HFF-Myc (cell line): ENCODE results near the gene SH3RF3.

Source experiments
- DNase-seq: peaks from one replicate; pipeline ENCODE4 v3.0.0-alpha.2; 2011; ENCODE audit warnings: low read depth; ENCODE audit errors: extremely low read depth
- H3K4me3 ChIP-seq: replicated peaks from 2 replicates; pipeline ENCODE4 v1.5.1; 2011; ENCODE audit warnings: low read depth, mild to moderate bottlenecking, control low read depth, low read length
- TF ChIP-seq, protein P1 (sequence below): IDR thresholded peaks from 2 replicates; pipeline ENCODE4 v1.5.1; 2012; ENCODE audit warnings: mild to moderate bottlenecking, low read depth, low read length, control low read depth; ENCODE audit errors: missing control alignments

Gene SH3RF3

DNA sequence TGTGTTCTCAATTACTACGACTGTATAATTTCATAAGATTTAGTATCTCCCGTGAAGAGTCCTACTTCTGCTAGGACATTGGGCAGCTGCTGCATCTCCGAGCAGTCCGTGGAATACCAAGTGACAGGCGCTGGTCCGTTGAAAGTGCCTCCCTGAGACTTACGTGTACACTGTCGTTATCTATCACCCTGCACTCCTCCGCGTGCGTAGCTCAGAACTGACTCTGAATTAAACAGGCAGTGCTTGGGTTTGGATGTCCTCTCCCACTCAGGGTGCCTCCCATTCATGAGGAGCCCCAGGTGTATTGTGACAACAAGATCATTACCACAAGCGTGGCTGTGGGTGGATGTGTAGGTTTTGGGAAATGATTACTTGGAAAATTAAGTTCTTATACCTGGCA is 148.4 kb downstream of the SH3RF3 start:
- no peak for DNase-seq

DNA sequence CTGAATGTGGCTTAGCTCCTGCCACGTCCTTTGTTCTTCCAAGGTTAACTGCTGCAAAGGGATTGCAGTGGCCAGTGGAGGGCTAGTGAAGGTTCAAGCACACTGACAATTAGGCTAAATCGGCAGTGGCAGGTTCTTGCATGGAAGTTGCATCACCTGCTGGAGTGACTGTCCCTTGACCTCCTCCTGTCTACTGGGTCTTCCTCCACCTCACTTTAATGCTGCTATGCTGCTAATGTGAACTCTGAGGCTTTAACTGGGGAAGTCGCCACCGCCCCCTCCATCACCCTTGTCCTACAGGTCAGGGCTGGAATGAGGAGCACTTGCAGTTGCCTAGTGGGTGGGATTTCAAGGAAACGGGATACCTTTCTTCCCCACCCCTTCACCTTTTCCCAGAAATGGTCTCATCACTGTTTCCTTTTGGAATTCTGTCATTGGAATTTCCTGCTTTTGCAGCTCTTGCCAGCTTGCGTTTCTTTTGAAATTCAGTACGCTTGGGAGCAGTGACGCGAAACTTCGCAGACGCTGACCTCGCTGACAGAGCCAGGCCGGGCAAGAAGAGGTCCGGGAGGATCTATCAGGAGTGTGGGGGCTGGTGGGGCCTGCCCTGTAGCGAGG is 150.3 kb downstream of the SH3RF3 start:
- no peak for DNase-seq
- TF ChIP-seq, protein P1, sequence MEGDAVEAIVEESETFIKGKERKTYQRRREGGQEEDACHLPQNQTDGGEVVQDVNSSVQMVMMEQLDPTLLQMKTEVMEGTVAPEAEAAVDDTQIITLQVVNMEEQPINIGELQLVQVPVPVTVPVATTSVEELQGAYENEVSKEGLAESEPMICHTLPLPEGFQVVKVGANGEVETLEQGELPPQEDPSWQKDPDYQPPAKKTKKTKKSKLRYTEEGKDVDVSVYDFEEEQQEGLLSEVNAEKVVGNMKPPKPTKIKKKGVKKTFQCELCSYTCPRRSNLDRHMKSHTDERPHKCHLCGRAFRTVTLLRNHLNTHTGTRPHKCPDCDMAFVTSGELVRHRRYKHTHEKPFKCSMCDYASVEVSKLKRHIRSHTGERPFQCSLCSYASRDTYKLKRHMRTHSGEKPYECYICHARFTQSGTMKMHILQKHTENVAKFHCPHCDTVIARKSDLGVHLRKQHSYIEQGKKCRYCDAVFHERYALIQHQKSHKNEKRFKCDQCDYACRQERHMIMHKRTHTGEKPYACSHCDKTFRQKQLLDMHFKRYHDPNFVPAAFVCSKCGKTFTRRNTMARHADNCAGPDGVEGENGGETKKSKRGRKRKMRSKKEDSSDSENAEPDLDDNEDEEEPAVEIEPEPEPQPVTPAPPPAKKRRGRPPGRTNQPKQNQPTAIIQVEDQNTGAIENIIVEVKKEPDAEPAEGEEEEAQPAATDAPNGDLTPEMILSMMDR: no peak
- H3K4me3 ChIP-seq: no peak overlapping the region

More for the DNA sequence above, 148.4 kb downstream of the SH3RF3 start:
- no peak overlapping the region for H3K4me3 ChIP-seq
- TF ChIP-seq, protein P1: no peak

DNA sequence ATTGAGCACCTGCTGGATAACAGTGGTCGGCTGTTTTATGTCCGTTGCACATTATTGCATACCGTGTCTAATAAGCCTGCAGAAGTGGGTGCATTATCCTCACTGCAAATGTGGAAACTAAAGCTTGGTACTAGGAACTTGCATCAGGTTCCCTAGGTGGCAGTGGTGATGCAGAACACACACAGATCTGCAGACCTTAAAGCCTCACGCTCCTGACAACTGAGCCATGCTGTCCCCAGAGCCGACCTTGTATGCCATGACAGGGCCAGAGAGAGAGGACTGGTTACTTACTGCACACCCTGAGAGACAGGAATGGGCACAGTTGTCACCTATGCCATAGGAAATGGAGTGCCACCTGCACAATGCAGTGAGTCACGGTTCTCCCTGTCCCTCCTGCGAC is 151.8 kb downstream of the SH3RF3 start:
- no peak for DNase-seq
- no peak overlapping the region for H3K4me3 ChIP-seq
- TF ChIP-seq, protein P1: no peak

DNA sequence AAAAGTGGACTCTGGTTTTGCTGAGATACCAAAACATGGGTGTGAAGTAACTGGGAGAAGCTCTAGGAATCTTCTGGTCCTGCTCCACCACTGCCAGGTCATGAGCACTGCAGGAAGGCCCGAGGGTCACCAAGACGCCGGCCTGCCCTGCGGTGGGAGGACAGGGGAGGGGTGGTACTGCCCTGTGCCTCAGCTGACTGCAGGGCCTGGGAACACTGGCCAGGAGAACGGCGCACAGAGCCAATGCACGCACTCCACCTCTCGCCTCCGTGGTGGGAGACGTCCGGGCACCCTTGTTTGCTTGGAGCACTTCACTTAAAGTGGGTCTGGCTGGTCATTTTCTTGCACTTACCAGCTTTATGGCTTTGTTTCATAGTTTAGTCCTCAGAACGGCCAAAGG is 153.4 kb downstream of the SH3RF3 start:
- no peak for DNase-seq
- H3K4me3 ChIP-seq: no peak overlapping the region
- TF ChIP-seq, protein P1: no peak

DNA sequence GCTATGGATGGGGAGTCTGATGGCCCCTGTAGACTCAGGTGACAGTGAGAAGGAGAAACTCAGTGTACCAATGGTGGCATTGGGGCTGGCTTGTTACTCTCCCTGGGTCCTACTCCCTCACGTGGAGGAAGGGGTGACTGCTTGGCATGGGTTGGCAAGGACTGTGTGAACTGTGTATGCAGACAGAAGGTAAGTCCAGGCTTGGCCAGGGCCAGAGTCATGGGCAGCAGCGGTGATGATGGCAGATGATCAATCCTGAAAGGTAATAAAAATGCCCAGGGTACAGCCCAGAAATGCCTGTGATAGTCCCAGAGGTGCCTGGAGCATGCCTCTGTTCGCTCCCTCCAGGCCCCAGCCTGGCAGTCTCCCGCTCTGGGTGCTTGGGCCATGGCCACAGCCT is 153.9 kb downstream of the SH3RF3 start:
- TF ChIP-seq, protein P1: no peak
- no peak overlapping the region for H3K4me3 ChIP-seq

DNA sequence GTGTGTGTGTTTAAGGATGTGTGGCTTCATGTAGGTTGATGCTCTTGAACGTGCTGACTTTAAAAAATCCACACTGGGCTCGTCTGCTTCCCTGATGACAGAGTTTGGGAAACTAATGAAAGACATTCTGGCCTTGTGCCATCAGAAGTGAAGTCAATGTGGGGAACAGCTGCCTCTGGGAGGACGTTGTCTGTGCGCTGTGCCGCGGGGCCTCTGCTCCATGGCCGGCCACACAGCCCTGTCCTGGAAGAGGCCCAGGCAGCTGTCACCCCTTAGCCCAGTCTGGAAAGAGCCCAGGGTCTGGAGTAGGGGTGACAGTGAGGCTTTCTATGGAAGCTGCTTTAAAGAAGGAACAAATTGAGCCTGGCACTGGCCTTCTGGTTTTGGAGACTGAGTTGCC is 155.8 kb downstream of the SH3RF3 start:
- TF ChIP-seq, protein P1: no peak
- H3K4me3 ChIP-seq: no peak overlapping the region
- peak; percentile 59 for DNase-seq

More for the DNA sequence above, 153.9 kb downstream of the SH3RF3 start:
- no peak for DNase-seq

DNA sequence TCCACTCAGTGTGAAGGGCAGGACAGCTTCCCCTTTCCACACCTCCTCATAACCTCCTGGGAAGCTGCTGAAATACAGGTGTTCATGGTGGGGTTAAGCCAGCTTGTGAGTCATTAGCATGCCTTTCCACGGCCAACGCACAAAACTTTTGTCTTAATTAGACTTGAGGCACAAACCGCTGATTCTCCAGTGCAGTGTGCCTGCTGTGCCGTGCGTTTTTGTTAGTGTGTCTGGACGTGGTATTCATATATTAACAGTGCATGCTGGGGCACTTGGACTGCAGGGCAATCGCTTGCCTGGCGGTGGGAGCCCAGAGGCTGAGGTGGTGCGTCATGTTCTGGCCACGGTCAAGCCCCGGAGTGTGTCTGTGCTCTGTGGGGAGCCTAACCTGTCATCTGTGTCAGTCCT is 156.2 kb downstream of the SH3RF3 start:
- TF ChIP-seq, protein P1: no peak
- no peak for DNase-seq
- no peak overlapping the region for H3K4me3 ChIP-seq
